Ovary (tissue), 9 donors: Measurements from ENCODE around the gene PCDH18. TPM values are rescaled to one million over a fixed set of nuclear protein-coding genes. Genes with fewer than 3 reads are reported as not detected.

Source experiments
- DNase-seq, 5 donors: peaks; one replicate each; pipeline ENCODE4 v3.0.0-alpha.2; 2019 to 2020
- H3K27ac ChIP-seq, 2 donors: fragments of 200-600 bp; one replicate each; pipeline versions ENCODE4 v1.5.1 to v1.8.0; 2019 to 2022
- H3K27me3 ChIP-seq: fragments of 200-600 bp; one replicate; pipeline ENCODE4 v1.8.0; 2022
- H3K36me3 ChIP-seq: fragments of 200-600 bp; sonication (generic); one replicate; pipeline ENCODE4 v1.5.1; 2019
- H3K4me1 ChIP-seq: one replicate; pipeline ENCODE4 v1.8.1; 2013; ENCODE audit warnings: mild to moderate bottlenecking, moderate library complexity; ENCODE audit not compliant: insufficient read depth
- H3K4me3 ChIP-seq: fragments of 200-600 bp; sonication (generic); one replicate; pipeline ENCODE4 v1.5.1; 2017
- H3K9me3 ChIP-seq, 2 donors: fragments of 200-600 bp in 1 of 2; sonication (generic) in 1 of 2; one replicate each; pipeline versions ENCODE4 v1.5.1 to v1.8.1; 2013 to 2019; ENCODE audit warnings: mild to moderate bottlenecking in 1 of 2, moderate library complexity in 1 of 2
- EP300 ChIP-seq: sonication (generic); formaldehyde crosslinking; IDR thresholded peaks from one replicate; pipeline ENCODE4 v1.6.1; 2017; ENCODE audit warnings: antibody characterized with exemption
- POLR2A ChIP-seq: fragments of 450-650 bp; IDR thresholded peaks from one replicate; pipeline ENCODE4 v1.6.1; 2017; ENCODE audit warnings: antibody characterized with exemption, mild to moderate bottlenecking, moderate library complexity
- WGBS, 3 donors: extraction: QIAGEN DNeasy Blood & Tissue Kit in 1 of 3; methylation state at CpG; one replicate each; pipeline versions ENCODE4 v1.1.5 to v1.1.7; 2013 to 2017; 5-methylcytosine and 5-hydroxymethylcytosine counted together
- intact Hi-C, 4 donors: fragments of 100-400 bp; cut with DNase I; formaldehyde crosslinking; loops; one replicate each; pipeline versions ENCODE4 v1.11.0 to v1.15.1; 2022 to 2023
- polyA plus RNA-seq, 2 donors: library from polyadenylated mRNA; stranded (reverse); fragments of 200-250 nt in 1 of 2; fragments of 350-450 nt in 1 of 2; fragmentation: Illumina TruSeq in 1 of 2; extraction: RNeasy Lipid Tissue Mini Kit (QIAGEN cat#74804) in 1 of 2; gene quantifications; one replicate each; pipeline ENCODE4 v1.2.3, GENCODE V29; 2013 to 2014
- total RNA-seq, 7 donors: library from RNA; depleted of rRNA in 2 of 7; stranded (reverse); fragments of >200 nt in 2 of 7; fragmentation: NEBNext Ultra II Directional in 3 of 7; extraction: Animal tissue kit (Norgen Biotek cat#: 25700) in 3 of 7; gene quantifications; one replicate each; pipeline versions ENCODE4 v1.1.0 to v1.2.4, GENCODE V29; 2016 to 2023
- TF ChIP-seq, protein P1 (sequence below), 3 donors: fragments of 450-650 bp in 2 of 3; fragments of 200-600 bp in 1 of 3; IDR thresholded peaks; one replicate each; pipeline versions ENCODE4 v1.5.1 to v1.8.0; 2016 to 2022; ENCODE audit warnings: antibody characterized with exemption in 3 of 3, mild to moderate bottlenecking in 1 of 3
- donor health status: DM: no; HTN: no; CAD: no; lungs with moderate emphysema.
- donor health status: DM: no; HTN: no; CAD: no.
- donor health status: Bipolar disorder and iron deficiency.
- donor health status: DM: yes; HTN: yes; CAD: no.
- donor health status: DM: no; HTN: no; CAD: no.
- donor health status: DM: yes; HTN: yes; CAD: no.

The PCDH18 gene
- total and polyA plus RNA-seq, 9 donors = 14.1 to 48.4 (median 15.7) TPM

DNA sequence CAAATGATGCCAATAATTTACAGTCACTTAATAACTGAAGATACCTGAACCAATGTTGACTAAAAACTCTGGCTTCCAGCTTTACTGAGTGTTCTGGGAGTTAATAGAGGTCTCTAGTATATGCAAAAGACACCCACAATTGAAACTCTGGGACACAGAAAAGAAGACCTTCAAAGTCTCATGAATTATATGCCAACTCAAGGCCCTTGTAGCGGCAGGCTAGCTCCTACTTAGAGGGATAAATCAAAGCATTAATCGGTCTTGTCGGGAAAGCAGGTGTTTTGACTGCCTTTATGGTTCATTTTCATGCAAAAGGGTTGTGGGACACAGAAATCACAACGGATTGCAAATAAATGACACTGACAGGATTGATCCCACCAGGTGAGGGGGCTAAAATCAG, 55.9 kb downstream of the PCDH18 start:
- intact Hi-C loops = no loop called here
- Histone ChIP-seq H3K27ac (no peak overlapping the region), H3K36me3 (no peaks in the 10 kb centered on the region), H3K9me3 (no peaks in the 10 kb centered on the region), H3K4me1 (no peaks in the 10 kb centered on the region), H3K4me3 (no peak overlapping the region), H3K27me3 (no peaks in the 10 kb centered on the region)
- no peak for TF ChIP-seq POLR2A
- TF ChIP-seq, protein P1, sequence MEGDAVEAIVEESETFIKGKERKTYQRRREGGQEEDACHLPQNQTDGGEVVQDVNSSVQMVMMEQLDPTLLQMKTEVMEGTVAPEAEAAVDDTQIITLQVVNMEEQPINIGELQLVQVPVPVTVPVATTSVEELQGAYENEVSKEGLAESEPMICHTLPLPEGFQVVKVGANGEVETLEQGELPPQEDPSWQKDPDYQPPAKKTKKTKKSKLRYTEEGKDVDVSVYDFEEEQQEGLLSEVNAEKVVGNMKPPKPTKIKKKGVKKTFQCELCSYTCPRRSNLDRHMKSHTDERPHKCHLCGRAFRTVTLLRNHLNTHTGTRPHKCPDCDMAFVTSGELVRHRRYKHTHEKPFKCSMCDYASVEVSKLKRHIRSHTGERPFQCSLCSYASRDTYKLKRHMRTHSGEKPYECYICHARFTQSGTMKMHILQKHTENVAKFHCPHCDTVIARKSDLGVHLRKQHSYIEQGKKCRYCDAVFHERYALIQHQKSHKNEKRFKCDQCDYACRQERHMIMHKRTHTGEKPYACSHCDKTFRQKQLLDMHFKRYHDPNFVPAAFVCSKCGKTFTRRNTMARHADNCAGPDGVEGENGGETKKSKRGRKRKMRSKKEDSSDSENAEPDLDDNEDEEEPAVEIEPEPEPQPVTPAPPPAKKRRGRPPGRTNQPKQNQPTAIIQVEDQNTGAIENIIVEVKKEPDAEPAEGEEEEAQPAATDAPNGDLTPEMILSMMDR (IDR thresholded peaks at IDR 0.05) = no peak
- TF ChIP-seq EP300 = no peak
- WGBS, 3 donors = 68 to 73% (median 69%) methylated on average over 4 of the region's 4 CpGs
- DNase-seq = no peak

DNA sequence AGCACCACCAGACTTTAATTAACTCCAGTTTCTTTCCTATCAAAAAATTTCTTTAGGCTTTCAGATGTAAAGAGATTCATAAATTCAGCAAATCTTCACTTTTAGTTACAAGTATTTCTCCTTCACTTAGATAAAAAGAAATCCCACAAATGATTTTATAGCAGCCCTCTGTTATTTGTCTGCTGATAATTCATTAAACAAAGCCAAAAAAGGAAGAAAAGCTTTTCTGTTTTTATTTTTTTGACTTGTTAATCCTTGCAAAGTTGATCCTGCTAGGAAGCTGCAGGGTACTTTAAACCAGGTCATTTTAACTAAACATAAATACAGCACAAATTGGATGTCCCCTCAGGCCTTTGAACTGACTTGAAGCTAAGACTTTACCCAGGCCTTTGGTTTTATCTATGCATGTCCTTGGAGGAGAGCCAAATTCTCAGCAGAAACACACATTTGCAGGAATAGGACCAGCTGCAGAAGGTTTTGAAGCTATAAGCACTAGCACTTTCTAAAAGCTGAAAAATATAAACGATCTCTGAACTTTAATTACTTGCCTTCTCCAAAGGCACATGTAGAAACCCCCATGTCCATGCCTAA, 57.5 kb downstream of the PCDH18 start:
- Histone ChIP-seq H3K27ac (no peak overlapping the region), H3K27me3 (no peaks in the 10 kb centered on the region), H3K9me3 (no peaks in the 10 kb centered on the region), H3K4me1 (no peaks in the 10 kb centered on the region), H3K36me3 (no peaks in the 10 kb centered on the region), H3K4me3 (no peak overlapping the region)
- WGBS, 3 donors = 0 to 4% (median 3%) methylated on average over 1 of the region's 1 CpG
- DNase-seq = no peak
- intact Hi-C loops = no loop called here
- TF ChIP-seq POLR2A = no peak
- TF ChIP-seq, protein P1 (IDR thresholded peaks at IDR 0.05) = no peak
- TF ChIP-seq EP300 = no peak

DNA sequence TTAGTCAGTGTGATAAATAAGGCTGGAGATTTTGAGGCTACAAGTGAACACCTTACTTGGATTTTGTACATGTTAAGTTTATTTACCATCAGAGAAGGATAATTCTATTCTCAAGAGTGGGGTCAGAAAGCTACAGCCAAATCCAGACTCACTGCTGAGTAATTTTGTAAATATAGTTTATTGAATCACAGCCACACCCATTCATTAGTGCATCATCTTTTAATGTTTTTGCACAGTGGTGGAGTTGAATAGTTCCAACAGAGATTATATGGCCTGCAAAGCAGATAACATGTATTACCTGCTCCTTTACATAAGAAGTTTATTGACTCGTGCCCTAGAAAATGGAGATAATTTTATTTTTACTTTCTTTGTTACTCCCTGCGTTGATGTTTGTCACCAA, 60.4 kb downstream of the PCDH18 start:
- TF ChIP-seq, protein P1 (IDR thresholded peaks at IDR 0.05) = no peak
- TF ChIP-seq EP300 (no peak), POLR2A (no peak)
- H3K4me3 ChIP-seq = no peak overlapping the region
- no peaks in the 10 kb centered on the region for H3K27me3 ChIP-seq
- H3K9me3 ChIP-seq = no peaks in the 10 kb centered on the region
- H3K27ac ChIP-seq = no peak overlapping the region
- intact Hi-C loops = no loop called here
- no peak for DNase-seq
- H3K4me1 ChIP-seq = no peaks in the 10 kb centered on the region
- no peaks in the 10 kb centered on the region for H3K36me3 ChIP-seq
- 86 to 90% (median 86%) methylated on average over 2 of the region's 2 CpGs for WGBS, 3 donors

DNA sequence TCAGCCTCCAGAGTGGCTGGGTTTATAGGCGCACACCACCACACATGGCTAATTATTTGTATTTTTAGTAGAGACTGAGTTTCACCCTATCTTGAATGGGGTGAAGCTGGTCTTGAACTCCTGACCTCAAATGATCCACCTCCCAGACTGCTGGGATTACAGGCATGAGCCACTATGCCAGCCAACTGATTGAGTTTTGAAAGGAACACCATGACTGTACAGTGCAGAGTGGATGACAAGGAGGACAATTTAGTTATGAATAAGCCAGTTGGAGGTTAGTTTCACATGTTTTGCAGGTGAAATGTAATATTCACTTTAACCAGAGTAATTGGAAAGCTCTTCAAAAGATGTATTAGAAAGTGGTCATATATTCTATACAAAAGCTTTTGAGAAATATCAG, 60.8 kb downstream of the PCDH18 start:
- Histone ChIP-seq H3K9me3 (no peaks in the 10 kb centered on the region), H3K4me1 (no peaks in the 10 kb centered on the region), H3K27ac (no peak overlapping the region), H3K4me3 (no peak overlapping the region), H3K27me3 (no peaks in the 10 kb centered on the region), H3K36me3 (no peaks in the 10 kb centered on the region)
- intact Hi-C loops = no loop called here
- no peak for DNase-seq
- WGBS, 3 donors = 94 to 100% (median 100%) methylated on average over 1 of the region's 1 CpG
- TF ChIP-seq POLR2A (no peak), EP300 (no peak)
- TF ChIP-seq, protein P1 (IDR thresholded peaks at IDR 0.05) = no peak
